Osteocyte (in vitro differentiated cells): Measurements from ENCODE around the gene TACC3. TPM values are rescaled to one million over a fixed set of nuclear protein-coding genes. Genes with fewer than 3 reads are reported as not detected.

Source experiments
- DNase-seq: peaks from one replicate; pipeline ENCODE4 v3.0.0; 2021; ENCODE audit warnings: mixed read lengths; ENCODE audit not compliant: unreplicated experiment; ENCODE audit errors: extremely low spot score
- H3K27ac Mint-ChIP-seq: one replicate; pipeline ENCODE4 v1.8.0; 2021; ENCODE audit warnings: mild to moderate bottlenecking, mixed read lengths; ENCODE audit not compliant: unreplicated experiment
- H3K27me3 Mint-ChIP-seq: one replicate; pipeline ENCODE4 v1.8.0; 2021; ENCODE audit warnings: mixed read lengths; ENCODE audit not compliant: unreplicated experiment
- H3K36me3 Mint-ChIP-seq: one replicate; pipeline ENCODE4 v1.8.0; 2021; ENCODE audit warnings: mixed read lengths; ENCODE audit not compliant: unreplicated experiment
- H3K4me1 Mint-ChIP-seq: one replicate; pipeline ENCODE4 v1.8.0; 2021; ENCODE audit warnings: mixed read lengths; ENCODE audit not compliant: unreplicated experiment
- H3K4me3 Mint-ChIP-seq: one replicate; pipeline ENCODE4 v1.8.0; 2021; ENCODE audit warnings: mild to moderate bottlenecking, moderate library complexity, mixed read lengths; ENCODE audit not compliant: unreplicated experiment
- H3K9me3 Mint-ChIP-seq: one replicate; pipeline ENCODE4 v1.8.0; 2021; ENCODE audit warnings: mixed read lengths; ENCODE audit not compliant: unreplicated experiment
- CTCF ChIP-seq: fragments of 200-600 bp; sonication (generic); IDR thresholded peaks from 2 replicates; pipeline ENCODE4 v1.5.0; 2021; ENCODE audit warnings: antibody characterized with exemption, mild to moderate bottlenecking, moderate library complexity
- total RNA-seq: library from RNA; stranded (reverse); gene quantifications from 2 replicates; pipeline ENCODE4 v1.2.1, GENCODE V29; 2021

TACC3 gene
- total RNA-seq, 1 donor from 2014 or later, result 23.6 TPM

GRCh38 chr4:1786544-1787362, 65.4 kb downstream of the TACC3 start:
- peaks cover 12% of the 10 kb centered on the region for H3K4me1 Mint-ChIP-seq
- H3K9me3 Mint-ChIP-seq, result no peaks in the 10 kb centered on the region
- no peak for DNase-seq
- no peak overlapping the region for H3K27ac Mint-ChIP-seq
- no peaks in the 10 kb centered on the region for H3K36me3 Mint-ChIP-seq
- TF ChIP-seq CTCF, result no peak
- no peaks in the 10 kb centered on the region for H3K27me3 Mint-ChIP-seq
- no peak overlapping the region for H3K4me3 Mint-ChIP-seq

GRCh38 chr4:1787411-1788077, 66.2 kb downstream of the TACC3 start:
- TF ChIP-seq CTCF, result no peak
- Mint-ChIP-seq H3K36me3 (no peaks in the 10 kb centered on the region), H3K4me3 (no peak overlapping the region), H3K4me1 (peaks cover 12% of the 10 kb centered on the region), H3K27me3 (no peaks in the 10 kb centered on the region), H3K9me3 (no peaks in the 10 kb centered on the region), H3K27ac (peak overlapping the region; percentile 38)
- no peak for DNase-seq

- H3K9me3 Mint-ChIP-seq, result no peaks in the 10 kb centered on the region
- H3K4me1 Mint-ChIP-seq, result peaks cover 12% of the 10 kb centered on the region
- H3K27ac Mint-ChIP-seq, result peak overlapping the region; percentile 38
- no peak for TF ChIP-seq CTCF
- no peak for DNase-seq
- no peak overlapping the region for H3K4me3 Mint-ChIP-seq
- H3K27me3 Mint-ChIP-seq, result no peaks in the 10 kb centered on the region
- H3K36me3 Mint-ChIP-seq, result no peaks in the 10 kb centered on the region
Measured at GRCh38 chr4:1788254-1788973, 67.1 kb downstream of the TACC3 start.

GRCh38 chr4:1789552-1789951, 68.2 kb downstream of the TACC3 start:
- Mint-ChIP-seq H3K4me3 (no peak overlapping the region), H3K9me3 (no peaks in the 10 kb centered on the region), H3K36me3 (no peaks in the 10 kb centered on the region), H3K4me1 (peaks cover 12% of the 10 kb centered on the region), H3K27me3 (no peaks in the 10 kb centered on the region), H3K27ac (no peak overlapping the region)
- TF ChIP-seq CTCF, result no peak
- DNase-seq, result no peak

- no peak for DNase-seq
Measured at GRCh38 chr4:1790005-1790404, 68.7 kb downstream of the TACC3 start.

More at GRCh38 chr4:1790005-1790404, 68.7 kb downstream of the TACC3 start:
- no peaks in the 10 kb centered on the region for H3K36me3 Mint-ChIP-seq
- H3K27me3 Mint-ChIP-seq, result no peaks in the 10 kb centered on the region
- H3K9me3 Mint-ChIP-seq, result no peaks in the 10 kb centered on the region
- peaks cover 12% of the 10 kb centered on the region for H3K4me1 Mint-ChIP-seq
- TF ChIP-seq CTCF, result no peak
- no peak overlapping the region for H3K27ac Mint-ChIP-seq
- no peak overlapping the region for H3K4me3 Mint-ChIP-seq
